ENCODE data around the gene SFXN1.

GRCh38 chr5:175501759-175502158 is 23.4 kb downstream of the SFXN1 start:
- no peak for TF ChIP-seq EZH2 (IDR thresholded peaks at IDR 0.05; ENCODE audit: insufficient read depth, low read length)
- no peak for TF ChIP-seq CTCF (IDR thresholded peaks at IDR 0.05; ENCODE audit: insufficient read depth, low read depth, low read length)
